Measurements from ENCODE around the gene POP5.
"Not testable (repeated sequence)": the region's sequence is repeated elsewhere in the genome, so short reads cannot be mapped to it uniquely, and the experiment has no call there.

DNA sequence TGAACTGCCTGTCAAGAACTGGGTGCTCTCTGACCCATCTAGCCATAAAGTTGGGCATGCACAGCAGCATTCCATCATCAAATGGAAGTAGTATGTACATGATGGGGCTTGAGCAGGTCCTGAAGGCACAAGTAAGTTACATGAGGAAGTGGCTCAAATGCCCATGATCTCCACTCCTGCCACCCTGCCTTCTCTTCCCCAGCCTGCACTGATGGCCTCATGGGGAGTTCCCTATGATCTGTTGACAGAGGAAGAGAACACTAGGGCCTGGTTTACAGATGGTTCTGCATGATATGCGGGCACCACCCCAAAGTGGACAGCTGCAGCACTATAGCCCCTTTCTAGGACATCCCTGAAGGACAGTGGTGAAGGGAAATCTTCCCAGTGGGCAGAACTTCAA is 30.3 kb upstream of the POP5 start:
- TF ChIP-seq YY1, ZNF473, ZBTB17 (tag by site-specific recombination; IDR thresholded peaks at IDR 0.05): not testable (repeated sequence)
- TF ChIP-seq, protein P1, sequence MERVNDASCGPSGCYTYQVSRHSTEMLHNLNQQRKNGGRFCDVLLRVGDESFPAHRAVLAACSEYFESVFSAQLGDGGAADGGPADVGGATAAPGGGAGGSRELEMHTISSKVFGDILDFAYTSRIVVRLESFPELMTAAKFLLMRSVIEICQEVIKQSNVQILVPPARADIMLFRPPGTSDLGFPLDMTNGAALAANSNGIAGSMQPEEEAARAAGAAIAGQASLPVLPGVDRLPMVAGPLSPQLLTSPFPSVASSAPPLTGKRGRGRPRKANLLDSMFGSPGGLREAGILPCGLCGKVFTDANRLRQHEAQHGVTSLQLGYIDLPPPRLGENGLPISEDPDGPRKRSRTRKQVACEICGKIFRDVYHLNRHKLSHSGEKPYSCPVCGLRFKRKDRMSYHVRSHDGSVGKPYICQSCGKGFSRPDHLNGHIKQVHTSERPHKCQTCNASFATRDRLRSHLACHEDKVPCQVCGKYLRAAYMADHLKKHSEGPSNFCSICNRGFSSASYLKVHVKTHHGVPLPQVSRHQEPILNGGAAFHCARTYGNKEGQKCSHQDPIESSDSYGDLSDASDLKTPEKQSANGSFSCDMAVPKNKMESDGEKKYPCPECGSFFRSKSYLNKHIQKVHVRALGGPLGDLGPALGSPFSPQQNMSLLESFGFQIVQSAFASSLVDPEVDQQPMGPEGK (tag by site-specific recombination; IDR thresholded peaks at IDR 0.05): not testable (repeated sequence)
- TF ChIP-seq, protein P2, sequence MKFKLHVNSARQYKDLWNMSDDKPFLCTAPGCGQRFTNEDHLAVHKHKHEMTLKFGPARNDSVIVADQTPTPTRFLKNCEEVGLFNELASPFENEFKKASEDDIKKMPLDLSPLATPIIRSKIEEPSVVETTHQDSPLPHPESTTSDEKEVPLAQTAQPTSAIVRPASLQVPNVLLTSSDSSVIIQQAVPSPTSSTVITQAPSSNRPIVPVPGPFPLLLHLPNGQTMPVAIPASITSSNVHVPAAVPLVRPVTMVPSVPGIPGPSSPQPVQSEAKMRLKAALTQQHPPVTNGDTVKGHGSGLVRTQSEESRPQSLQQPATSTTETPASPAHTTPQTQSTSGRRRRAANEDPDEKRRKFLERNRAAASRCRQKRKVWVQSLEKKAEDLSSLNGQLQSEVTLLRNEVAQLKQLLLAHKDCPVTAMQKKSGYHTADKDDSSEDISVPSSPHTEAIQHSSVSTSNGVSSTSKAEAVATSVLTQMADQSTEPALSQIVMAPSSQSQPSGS (tag by site-specific recombination; IDR thresholded peaks at IDR 0.05; ENCODE audit: low read depth): not testable (repeated sequence)
